HCT116 (cell line): ENCODE results near the gene OR5W2.

Source experiments
- CEBPB ChIP-seq: IDR thresholded peaks from 2 replicates; pipeline ENCODE4 v1.6.1; 2012; ENCODE audit warnings: low read depth
- EZH2phosphoT487 ChIP-seq: fragments of 200-600 bp; IDR thresholded peaks from 2 replicates; pipeline ENCODE4 v1.6.1; 2018; ENCODE audit warnings: antibody characterized with exemption, borderline replicate concordance
- POLR2A ChIP-seq: IDR thresholded peaks from 2 replicates; pipeline ENCODE4 v1.7.0; 2011; ENCODE audit warnings: borderline replicate concordance; ENCODE audit not compliant: insufficient read depth, insufficient read length; ENCODE audit errors: extremely low read depth
- TF ChIP-seq, protein P1 (sequence below), 3 experiments: fragments of 200-600 bp in 1 of 3; sonication (generic) in 1 of 3; IDR thresholded peaks in 2 of 3; conservative IDR thresholded peaks in 1 of 3; 2 replicates each; pipeline ENCODE4 v1.5.1; 2012 to 2017; ENCODE audit warnings: low read depth in 2 of 3, low read length in 2 of 3, antibody characterized with exemption in 1 of 3, borderline replicate concordance in 1 of 3, control low read depth in 1 of 3, mild to moderate bottlenecking in 1 of 3, mixed read lengths in 1 of 3, mixed run types in 1 of 3, moderate library complexity in 1 of 3; ENCODE audit not compliant: insufficient read depth in 1 of 3

DNA sequence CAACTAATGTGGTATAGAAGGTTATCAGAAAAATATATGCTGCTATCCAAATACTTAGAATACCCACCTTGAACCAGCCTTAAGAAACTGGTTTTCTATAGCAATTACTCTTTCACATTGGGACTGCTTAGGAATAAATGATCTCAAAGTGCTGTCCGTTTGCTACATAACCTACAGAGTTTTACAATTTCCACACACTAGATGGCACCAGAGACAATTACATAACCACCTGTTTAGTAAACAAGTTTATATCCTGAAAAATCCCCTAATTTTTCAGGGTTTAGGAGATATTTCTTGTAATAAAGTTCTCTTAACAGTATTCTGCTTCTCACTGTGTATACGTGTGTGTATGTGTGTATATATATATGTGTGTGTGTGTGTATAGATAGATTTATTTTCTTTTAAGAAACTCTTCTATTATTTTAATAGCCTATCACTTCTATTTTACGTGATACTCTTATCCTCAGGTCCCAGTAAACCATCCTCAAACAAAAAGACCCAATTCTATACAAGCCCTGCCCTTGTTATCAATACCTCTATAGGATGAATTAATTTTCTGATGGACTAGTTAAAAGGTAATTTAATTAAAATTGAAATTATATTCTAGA is 28.5 kb upstream of the OR5W2 start:
- TF ChIP-seq POLR2A, result no peak
- TF ChIP-seq, protein P1, sequence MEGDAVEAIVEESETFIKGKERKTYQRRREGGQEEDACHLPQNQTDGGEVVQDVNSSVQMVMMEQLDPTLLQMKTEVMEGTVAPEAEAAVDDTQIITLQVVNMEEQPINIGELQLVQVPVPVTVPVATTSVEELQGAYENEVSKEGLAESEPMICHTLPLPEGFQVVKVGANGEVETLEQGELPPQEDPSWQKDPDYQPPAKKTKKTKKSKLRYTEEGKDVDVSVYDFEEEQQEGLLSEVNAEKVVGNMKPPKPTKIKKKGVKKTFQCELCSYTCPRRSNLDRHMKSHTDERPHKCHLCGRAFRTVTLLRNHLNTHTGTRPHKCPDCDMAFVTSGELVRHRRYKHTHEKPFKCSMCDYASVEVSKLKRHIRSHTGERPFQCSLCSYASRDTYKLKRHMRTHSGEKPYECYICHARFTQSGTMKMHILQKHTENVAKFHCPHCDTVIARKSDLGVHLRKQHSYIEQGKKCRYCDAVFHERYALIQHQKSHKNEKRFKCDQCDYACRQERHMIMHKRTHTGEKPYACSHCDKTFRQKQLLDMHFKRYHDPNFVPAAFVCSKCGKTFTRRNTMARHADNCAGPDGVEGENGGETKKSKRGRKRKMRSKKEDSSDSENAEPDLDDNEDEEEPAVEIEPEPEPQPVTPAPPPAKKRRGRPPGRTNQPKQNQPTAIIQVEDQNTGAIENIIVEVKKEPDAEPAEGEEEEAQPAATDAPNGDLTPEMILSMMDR (IDR thresholded peaks at IDR 0.05 in 2 of 3, conservative IDR thresholded peaks at IDR 0.05 in 1 of 3; ENCODE audit: borderline replicate concordance in 1 of 3, insufficient read depth in 1 of 3, low read depth in 2 of 3, low read length in 2 of 3), result peak in 2 of 3 experiments; percentile 29 to 49; a peak in 3 of 6 replicates
- TF ChIP-seq CEBPB, result no peak
- TF ChIP-seq EZH2phosphoT487, result no peak
